PC-3 (cell line): Measurements from ENCODE around the gene SMG7.

ENCODE experiments used
- CTCF ChIP-seq: fragments of 300-600 bp; sonication (generic); conservative IDR thresholded peaks from 2 replicates; pipeline ENCODE4 v1.5.1; 2017; ENCODE audit warnings: antibody characterized with exemption, low read depth, mild to moderate bottlenecking, low read length
- EZH2 ChIP-seq: fragments of 300-600 bp; sonication (generic); IDR thresholded peaks from one replicate; pipeline ENCODE4 v1.6.1; 2017; ENCODE audit warnings: antibody characterized with exemption, mild to moderate bottlenecking, low read length; ENCODE audit not compliant: unreplicated experiment

- TF ChIP-seq CTCF (no peak), EZH2 (no peak)
These were observed 3.8 kb downstream of the SMG7 start for GRCh38 chr1:183476081-183476480.
